Measurements from ENCODE around the gene MEIS3.
"Not testable (repeated sequence)": the region's sequence is repeated elsewhere in the genome, so short reads cannot be mapped to it uniquely, and the experiment has no call there.

The MEIS3 gene

DNA sequence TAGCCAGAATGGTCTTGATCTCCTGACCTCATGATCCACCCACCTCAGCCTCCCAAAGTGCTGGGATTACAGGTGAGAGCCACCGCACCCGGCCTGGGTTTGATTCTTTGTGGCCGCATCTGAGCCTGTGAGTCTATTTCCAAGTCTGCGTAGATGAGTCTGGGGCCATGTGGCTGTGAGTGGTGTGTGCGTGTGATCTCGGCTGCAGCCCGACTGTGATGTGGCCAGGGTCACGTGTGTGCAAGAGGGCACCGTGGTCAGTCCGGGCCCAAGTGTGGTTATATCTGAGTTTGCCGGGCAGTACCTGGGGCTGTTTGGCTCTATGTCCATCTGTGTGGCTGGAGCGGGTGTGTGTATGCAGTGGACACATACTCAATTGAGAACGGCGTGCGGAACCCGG is 5.4 kb downstream of the MEIS3 start:
- Histone ChIP-seq H3K4me2 (ENCODE audit: low read depth, low read length) (no peak overlapping the region), H3K4me3 (ENCODE audit: low read length) (no peak overlapping the region), H3K9me3 (replicated peaks; ENCODE audit: insufficient read depth, low read length) (no peaks in the 10 kb centered on the region), H3F3A (ENCODE audit: insufficient read depth, low read length) (no peaks in the 10 kb centered on the region), H3K9ac (ENCODE audit: low read length) (no peak overlapping the region), H3K27me3 (replicated peaks; ENCODE audit: insufficient read depth, low read length) (peaks cover 92% of the 10 kb centered on the region), H2AFZ (ENCODE audit: low read length) (no peak overlapping the region), H3K27ac (ENCODE audit: low read length) (no peak overlapping the region), H3K9me2 (replicated peaks; ENCODE audit: insufficient read depth, low read length) (no peaks in the 10 kb centered on the region), H3K79me2 (ENCODE audit: low read length) (no peaks in the 10 kb centered on the region), H3K4me1 (ENCODE audit: low read length) (no peaks in the 10 kb centered on the region), H4K20me1 (ENCODE audit: insufficient read depth, low read length) (no peaks in the 10 kb centered on the region), H3K36me3 (replicated peaks; ENCODE audit: insufficient read depth, low read length) (no peaks in the 10 kb centered on the region)
- TF ChIP-seq, protein P1, sequence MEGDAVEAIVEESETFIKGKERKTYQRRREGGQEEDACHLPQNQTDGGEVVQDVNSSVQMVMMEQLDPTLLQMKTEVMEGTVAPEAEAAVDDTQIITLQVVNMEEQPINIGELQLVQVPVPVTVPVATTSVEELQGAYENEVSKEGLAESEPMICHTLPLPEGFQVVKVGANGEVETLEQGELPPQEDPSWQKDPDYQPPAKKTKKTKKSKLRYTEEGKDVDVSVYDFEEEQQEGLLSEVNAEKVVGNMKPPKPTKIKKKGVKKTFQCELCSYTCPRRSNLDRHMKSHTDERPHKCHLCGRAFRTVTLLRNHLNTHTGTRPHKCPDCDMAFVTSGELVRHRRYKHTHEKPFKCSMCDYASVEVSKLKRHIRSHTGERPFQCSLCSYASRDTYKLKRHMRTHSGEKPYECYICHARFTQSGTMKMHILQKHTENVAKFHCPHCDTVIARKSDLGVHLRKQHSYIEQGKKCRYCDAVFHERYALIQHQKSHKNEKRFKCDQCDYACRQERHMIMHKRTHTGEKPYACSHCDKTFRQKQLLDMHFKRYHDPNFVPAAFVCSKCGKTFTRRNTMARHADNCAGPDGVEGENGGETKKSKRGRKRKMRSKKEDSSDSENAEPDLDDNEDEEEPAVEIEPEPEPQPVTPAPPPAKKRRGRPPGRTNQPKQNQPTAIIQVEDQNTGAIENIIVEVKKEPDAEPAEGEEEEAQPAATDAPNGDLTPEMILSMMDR (IDR thresholded peaks at IDR 0.05; ENCODE audit: low read length) = no peak
- no peak for TF ChIP-seq EZH2 (optimal IDR thresholded peaks at IDR 0.05; ENCODE audit: low read depth, low read length)
- TF ChIP-seq EZH2phosphoT487 (IDR thresholded peaks at IDR 0.05; ENCODE audit: low read length) = no peak
- DNase-seq = no peak

DNA sequence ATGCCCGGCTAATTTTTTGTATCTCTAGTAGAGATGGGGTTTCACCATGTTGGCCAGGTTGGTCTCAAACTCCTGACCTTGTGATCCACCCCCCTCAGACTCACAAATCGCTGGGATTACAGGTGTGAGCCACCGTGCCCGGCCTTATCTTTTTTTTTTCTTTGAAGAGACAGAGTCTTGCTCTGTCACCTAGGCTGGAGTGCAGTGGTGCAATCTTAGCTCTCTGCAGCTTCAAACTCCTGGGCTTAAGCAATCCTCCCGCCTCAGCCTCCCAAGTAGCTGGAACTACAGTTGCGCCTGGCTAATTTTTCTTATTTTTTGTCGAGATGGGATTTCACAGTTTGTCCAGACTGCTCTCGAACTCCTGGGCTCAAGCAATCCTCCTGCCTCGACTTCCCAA is 7.6 kb downstream of the MEIS3 start:
- H3K27ac ChIP-seq (ENCODE audit: low read length); H4K20me1 ChIP-seq (ENCODE audit: insufficient read depth, low read length); H3K4me2 ChIP-seq (ENCODE audit: low read depth, low read length); H2AFZ ChIP-seq (ENCODE audit: low read length); H3K36me3 ChIP-seq (replicated peaks; ENCODE audit: insufficient read depth, low read length); H3K4me1 ChIP-seq (ENCODE audit: low read length); H3K4me3 ChIP-seq (ENCODE audit: low read length); H3K9me2 ChIP-seq (replicated peaks; ENCODE audit: insufficient read depth, low read length); DNase-seq; H3K79me2 ChIP-seq (ENCODE audit: low read length); H3K9ac ChIP-seq (ENCODE audit: low read length); H3F3A ChIP-seq (ENCODE audit: insufficient read depth, low read length); H3K9me3 ChIP-seq (replicated peaks; ENCODE audit: insufficient read depth, low read length): not testable (repeated sequence)
- peaks cover 92% of the 10 kb centered on the region for H3K27me3 ChIP-seq (replicated peaks; ENCODE audit: insufficient read depth, low read length)

DNA sequence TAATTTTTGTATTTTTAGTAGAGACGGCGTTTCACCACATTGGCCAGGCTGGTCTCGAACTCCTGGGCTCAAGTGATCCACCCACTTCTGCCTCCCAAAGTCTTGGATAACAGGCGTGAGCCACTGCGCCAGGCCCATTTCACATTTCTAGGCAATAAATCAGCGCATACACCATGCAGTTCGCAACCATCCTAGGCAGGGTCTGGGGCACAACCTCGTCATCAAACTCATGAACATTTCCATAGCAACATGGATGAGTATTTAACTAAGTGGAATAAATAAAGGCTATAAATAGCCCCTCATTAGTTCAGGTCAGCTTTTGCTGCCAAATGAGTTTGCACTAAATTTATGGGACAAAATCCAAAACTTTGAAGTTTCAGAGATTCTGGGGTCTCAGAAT is 8.2 kb downstream of the MEIS3 start:
- Histone ChIP-seq H3K27ac (ENCODE audit: low read length) (no peak overlapping the region), H3K36me3 (replicated peaks; ENCODE audit: insufficient read depth, low read length) (no peaks in the 10 kb centered on the region)

More for the DNA sequence above, 8.2 kb downstream of the MEIS3 start:
- no peaks in the 10 kb centered on the region for H3K9me3 ChIP-seq (replicated peaks; ENCODE audit: insufficient read depth, low read length)
- TF ChIP-seq EZH2 (optimal IDR thresholded peaks at IDR 0.05; ENCODE audit: low read depth, low read length) (no peak), EZH2phosphoT487 (IDR thresholded peaks at IDR 0.05; ENCODE audit: low read length) (no peak)
- TF ChIP-seq, protein P1 (IDR thresholded peaks at IDR 0.05; ENCODE audit: low read length) = no peak
- no peaks in the 10 kb centered on the region for H3K4me1 ChIP-seq (ENCODE audit: low read length)
- H3K27me3 ChIP-seq (replicated peaks; ENCODE audit: insufficient read depth, low read length) = peaks cover 92% of the 10 kb centered on the region
- H3K9me2 ChIP-seq (replicated peaks; ENCODE audit: insufficient read depth, low read length) = no peaks in the 10 kb centered on the region
- no peak for DNase-seq
- H3K4me2 ChIP-seq (ENCODE audit: low read depth, low read length) = no peak overlapping the region
- H3K4me3 ChIP-seq (ENCODE audit: low read length) = no peak overlapping the region
- H4K20me1 ChIP-seq (ENCODE audit: insufficient read depth, low read length) = no peaks in the 10 kb centered on the region
- no peak overlapping the region for H3K9ac ChIP-seq (ENCODE audit: low read length)
- H3K79me2 ChIP-seq (ENCODE audit: low read length) = no peaks in the 10 kb centered on the region
- H2AFZ ChIP-seq (ENCODE audit: low read length) = no peak overlapping the region
- H3F3A ChIP-seq (ENCODE audit: insufficient read depth, low read length) = no peaks in the 10 kb centered on the region
